Glomerular visceral epithelial cell (primary cell): ENCODE data around the gene CILP.
"Not testable (repeated sequence)": the region's sequence is repeated elsewhere in the genome, so short reads cannot be mapped to it uniquely, and the experiment has no call there.

ENCODE experiments used
- DNase-seq: peaks from one replicate; pipeline ENCODE4 v3.0.0-alpha.2; 2016; ENCODE audit errors: extremely low spot score

Gene CILP

DNA sequence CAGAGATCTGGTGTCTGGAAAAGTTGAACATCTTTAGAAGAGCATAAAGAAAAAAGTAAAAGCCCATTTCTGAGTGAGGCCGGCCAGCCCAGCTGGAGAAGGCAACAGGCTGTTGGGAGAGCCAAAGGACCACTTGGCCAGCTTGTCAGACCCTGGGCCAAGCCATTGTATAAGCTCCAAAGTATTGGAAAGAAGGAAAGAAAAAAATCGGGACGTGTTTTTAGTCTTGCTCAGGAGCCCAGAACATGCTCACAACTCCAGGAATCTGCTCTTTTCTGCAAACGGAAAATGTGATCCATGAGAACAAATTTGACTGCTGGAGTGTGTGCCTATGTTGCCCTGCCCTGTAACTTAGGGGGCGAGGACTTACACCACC lies 15.7 kb downstream of the CILP start:
- no peak for DNase-seq

DNA sequence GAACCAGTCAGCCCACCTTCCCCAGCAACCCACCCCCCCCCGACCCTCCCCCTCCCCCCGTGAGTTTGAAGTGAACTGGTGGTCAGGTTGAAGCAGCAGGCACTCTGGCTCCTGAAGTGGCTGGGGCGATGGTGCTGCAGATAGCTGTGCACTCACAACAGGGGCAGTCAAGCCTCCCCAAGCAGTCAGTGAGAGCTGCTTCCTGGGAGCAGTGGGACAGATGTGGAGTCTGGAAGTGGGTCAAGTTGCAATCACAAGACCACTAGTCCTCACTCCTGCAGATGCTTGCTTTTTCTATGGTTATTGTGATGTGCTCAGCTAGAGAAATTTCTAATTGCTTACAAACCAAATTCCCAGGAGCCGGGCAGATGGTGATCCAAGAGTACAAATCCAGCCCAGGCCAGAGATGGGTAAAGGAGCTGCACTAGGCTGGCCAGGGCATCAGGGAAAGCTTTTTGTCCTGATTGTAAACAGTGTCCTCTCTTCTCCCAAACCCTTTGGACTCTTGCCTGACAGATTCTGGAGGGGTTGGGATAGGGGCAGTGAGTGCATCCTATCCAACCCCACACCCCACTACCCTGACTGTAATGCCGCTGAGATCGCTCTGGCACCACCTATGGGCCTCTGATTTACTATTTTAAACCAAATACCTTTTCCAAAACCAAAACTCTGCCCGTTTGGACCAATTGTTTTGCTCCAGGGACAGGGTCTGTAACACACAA lies 16.3 kb downstream of the CILP start:
- DNase-seq, result no peak

DNA sequence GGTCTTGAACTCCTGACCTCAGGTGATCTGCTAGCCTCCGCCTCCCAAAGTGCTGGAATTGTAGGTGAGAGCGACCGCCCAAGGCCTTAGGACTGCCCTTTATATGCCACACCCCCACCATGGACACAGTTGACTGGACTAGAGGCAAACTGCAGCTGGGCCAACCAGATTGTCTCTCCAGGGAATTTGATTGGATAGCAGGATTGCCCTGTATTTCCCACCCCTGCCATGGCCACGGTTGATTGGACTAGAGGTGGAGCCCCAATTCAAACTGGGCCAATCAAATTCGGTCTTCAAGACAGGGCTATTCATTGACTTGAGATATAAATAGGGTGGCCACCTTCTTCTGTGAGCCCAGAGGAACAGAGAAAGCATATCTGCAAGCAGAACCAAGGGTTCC lies 19.3 kb downstream of the CILP start:
- DNase-seq, result no peak

DNA sequence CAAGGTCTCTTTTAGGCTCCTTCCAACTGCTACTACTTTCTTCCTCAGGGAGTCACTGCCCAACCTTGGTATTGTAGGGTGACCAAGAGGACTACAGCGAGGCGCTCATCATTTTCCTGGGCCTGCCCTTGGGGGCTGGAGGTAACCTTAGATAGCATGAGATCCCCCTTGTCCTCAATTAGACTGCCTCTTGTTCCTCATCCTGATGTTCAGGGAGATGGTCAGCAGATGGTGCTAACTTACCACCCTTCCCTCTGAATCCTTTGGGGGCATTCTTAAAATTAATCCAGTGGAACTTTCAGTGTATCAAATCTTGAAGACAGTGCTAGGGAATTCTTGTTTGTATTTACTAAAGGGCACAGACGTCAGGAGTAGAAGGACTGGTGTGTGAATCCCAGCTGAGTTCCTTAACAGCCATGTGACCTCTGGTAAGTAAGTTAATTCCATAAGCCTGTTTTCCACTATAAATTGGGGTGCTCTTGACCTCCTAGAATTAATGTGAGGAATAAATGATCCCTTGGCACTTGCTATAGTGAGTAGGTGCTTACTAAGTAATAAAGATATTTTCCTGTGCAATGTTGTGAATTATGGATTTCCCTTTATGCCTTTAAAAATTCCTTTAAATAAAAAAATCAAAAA lies 22.1 kb downstream of the CILP start:
- peak; percentile 60 for DNase-seq

DNA sequence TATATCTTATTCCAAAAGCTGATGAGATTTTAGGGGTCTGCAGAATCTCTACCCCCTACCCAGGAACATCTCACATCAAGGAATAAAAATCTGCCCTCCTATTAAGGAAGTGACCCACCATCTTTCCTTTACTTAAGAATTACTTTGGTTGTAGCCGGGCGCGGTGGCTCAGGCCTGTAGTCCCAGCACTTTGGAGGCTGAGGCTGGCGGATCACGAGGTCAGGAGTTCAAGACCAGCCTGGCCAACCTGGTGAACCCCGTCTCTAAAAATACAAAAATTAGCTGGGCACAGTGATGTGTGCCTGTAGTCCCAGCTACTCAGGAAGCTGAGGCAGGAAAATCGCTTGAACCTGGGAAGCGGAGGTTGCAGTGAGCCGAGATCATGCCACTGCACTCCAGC lies 22.8 kb downstream of the CILP start:
- DNase-seq, result not testable (repeated sequence)

DNA sequence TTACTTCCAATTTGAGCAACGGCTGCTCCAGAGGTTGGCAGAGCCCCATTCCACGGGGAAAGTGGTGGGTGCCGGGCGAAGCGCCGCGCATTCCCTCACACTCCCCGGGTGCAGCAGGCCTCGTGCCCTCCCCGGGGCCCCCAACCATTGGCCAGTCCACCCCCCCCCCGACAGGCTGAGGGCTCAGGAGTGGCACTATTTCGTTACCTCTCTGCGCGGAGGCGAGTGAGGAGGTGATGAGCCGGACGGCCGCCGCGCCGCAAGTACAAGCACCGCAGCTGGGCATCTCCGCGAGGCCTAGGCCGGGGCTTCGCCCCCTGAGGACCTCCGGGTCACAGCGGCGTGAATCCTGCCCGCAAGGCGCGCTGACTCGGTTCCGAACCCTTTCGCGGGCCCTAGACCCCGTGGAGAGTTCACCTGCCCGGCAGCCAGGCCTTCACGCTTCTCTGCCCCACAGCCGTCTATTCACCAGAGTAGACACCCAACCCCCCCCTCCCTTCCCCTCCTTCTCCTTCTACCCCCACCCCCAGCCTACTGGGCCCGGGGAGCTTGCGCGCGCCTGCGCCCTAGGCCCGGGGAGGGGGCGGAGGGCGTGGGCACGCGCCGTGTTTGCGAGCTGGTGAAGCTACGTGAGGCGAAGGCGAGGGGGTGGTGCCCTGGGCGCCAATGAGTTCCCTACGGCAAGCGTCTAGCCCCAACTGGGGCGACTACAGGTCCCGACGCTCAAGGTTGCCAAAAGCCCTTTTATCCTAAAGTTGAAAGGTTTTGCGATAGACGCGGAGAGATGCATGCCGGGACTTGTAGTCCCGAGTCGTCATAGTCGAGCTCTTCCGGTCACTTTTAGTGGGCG lies 26.2 kb downstream of the CILP start, which contains the start of gene CLPX:
TSS of gene CLPX (minus strand) at position 475 of the 850 bp plus-strand sequence. CDS start at position 286, 189 bp downstream.
- peak; percentile 92 for DNase-seq

DNA sequence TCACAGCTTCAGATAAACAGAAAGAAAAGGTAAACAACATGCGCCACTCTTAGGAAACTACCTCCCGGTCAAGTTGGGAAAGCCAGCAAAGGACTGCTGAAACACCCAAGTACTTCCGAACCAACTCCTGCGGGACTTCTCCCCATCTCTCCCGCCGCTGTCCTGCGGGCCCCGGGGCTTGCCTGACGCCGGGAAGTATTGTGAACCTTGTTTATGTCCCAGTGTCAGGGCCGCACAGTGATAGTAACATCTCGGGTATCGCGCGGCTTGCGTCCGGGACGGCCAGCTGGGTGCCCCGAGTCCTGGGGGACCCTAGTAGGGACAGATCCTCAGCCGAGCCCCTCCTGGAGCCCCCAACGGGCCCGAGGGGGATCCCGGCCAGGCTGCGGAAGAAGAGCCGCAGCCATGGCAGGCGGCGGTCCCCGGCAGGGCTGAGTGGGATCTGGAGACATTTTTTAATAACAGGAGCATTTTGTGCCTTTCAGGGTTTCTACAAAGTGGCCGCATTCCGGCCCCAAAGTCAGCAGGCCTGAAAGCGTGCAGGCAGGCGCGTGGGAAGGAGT lies 26.9 kb downstream of the CILP start:
- peak; percentile 35 for DNase-seq

DNA sequence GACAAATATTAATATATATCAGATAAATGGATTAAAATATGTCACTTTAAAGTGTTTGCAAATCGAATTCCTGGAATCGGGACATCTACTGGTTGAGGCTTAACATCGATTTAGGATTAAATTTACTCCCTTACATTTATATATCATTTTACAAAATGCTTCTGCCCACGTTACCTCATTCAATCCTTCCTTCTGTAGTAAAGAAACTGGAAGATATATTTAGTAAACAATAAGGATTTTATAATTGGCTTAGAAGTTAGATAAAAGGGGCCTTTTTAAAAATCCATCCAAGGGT lies 27.5 kb downstream of the CILP start:
- no peak for DNase-seq

DNA sequence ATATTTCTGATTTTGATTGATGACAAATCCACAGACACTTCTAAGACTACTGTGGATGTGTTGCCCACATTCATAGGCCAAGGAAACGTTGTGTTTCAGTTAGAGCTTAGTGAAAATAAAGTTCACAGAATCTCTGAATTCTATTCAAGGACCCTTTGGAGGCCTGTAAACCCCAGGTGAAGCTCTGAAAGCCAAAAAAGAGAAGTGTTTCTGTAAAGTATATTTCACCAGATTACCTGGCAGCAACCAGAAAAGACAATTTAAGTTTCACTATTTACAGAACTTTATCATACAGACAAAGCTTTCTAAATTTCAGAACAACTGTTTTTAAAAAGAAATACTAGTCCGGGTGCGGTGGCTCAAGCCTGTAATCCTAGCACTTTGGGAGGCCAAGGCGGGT lies 28.7 kb downstream of the CILP start:
- no peak for DNase-seq

DNA sequence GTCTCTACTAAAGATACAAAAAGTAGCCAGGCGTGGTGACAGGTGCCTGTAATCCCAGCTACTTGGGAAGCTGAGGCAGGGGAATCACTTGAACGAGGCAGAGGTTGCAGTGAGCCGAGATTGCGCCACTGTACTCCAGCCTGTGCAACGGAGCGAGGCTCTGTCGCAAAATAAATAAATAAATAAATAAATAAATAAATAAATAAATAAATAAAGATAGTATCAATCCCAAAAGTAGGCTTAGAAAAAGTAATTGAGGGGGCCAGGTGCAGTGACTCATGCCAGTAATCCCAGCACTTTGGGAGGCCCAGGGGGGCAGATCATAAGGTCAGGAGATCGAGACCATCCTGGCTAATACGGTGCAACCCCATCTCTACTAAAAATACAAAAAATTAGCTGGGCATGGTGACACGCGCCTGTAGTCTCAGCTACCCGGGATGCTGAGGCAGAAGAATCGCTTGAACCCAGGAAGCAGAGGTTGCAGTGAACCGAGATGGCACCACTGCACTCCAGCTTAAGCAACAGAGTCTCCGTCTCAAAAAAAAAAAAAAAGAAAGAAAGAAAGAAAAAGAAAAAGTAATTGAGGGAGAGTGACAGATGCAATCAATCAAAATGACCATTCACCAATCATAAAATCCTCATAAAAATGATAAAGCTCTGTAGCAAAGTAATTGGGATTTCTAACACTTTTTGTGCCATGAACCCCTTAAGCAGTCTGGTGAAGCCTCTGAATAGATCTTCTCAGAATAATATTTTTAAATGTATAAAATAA lies 29.5 kb downstream of the CILP start:
- not testable (repeated sequence) for DNase-seq

DNA sequence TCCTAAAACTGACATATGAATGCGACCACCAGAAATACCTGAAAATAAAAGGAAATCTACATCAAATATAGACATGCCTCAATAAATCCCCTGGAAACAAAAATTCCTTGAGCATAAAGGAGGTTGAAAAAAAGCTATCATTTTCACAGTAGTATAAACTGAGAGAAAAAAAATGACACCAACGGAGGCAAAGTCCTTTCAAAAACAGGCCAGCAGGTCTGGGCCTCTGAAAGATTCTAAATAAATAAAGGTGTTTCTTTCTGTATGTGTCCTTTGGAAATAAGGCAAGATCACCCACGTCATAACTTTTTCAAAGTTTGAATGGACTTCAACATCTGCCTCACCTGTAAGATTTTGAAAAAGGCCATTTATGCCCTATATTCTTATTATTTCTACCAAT lies 31.1 kb downstream of the CILP start:
- no peak for DNase-seq

DNA sequence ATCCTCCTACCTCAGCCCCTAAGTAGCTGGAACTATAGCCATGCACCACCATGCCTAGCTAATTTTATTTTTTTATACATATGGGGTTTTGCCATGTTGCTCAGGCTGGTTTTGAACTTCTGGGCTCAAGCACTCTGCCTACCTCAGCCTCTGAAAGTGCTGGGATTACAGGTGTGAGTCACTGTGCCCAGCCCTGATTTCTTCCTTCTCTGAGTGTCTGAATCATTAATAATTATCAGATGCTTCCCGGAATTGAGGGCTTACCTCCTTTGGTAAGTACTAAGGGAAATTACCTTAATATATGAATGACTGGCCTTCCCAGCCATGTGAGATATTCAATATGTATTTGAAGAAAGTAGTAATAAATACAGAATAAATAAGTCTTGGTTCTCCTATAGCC lies 33.4 kb downstream of the CILP start:
- DNase-seq, result peak; percentile 53

DNA sequence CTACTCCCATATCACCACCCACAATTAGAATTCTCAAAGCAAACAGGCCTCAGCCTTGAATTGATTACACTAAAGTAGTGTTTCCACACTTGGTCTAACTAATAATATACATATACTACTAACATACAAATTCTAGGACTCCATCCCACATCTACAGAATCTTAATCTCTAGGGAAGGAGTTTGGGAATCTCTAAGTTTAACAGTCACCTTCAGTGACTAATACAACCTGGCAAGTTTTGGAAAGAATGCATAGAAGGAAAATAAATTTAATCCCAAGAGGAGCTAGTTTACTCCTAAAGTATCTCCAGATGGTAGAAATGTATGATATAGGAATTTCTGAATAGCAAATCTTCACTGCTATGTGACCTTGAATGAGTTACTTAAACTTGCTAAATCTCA lies 35.2 kb downstream of the CILP start:
- DNase-seq, result no peak

DNA sequence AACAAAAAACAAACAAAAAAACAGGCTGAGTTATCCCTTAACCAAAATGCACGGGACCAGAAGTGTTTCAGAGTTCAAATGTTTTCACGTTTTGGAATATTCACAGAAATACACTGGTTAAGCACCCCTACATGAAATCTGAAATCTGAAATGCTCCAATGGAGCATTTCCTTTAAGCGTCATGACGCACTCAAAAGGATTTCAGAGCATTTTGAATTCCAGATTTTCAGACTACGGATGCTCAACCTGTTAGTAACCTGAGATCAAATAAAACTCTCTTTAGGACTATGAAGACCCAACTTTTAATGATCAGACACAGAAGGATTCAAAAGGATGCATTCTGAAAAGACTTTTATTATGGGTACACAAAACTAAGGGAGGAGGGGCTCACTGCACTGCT lies 35.8 kb downstream of the CILP start:
- peak; percentile 74 for DNase-seq

DNA sequence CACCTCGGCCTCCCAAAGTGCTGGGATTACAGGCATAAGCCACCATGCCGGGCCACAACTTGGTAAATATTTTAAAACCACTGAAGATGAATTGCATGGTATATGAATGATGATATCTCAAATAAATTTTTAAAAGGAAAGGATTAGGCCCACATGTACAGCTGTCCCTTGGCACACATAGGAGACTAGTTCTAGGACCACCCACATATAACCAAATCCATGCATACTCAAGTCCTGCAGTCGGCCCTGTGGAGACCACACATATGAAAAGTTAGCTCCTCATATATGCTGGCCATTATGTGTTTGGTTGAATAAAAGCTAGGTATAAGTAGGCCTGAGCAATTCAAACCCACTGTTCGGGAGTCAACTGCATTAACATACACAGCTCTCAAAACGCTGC lies 36.8 kb downstream of the CILP start:
- no peak for DNase-seq

DNA sequence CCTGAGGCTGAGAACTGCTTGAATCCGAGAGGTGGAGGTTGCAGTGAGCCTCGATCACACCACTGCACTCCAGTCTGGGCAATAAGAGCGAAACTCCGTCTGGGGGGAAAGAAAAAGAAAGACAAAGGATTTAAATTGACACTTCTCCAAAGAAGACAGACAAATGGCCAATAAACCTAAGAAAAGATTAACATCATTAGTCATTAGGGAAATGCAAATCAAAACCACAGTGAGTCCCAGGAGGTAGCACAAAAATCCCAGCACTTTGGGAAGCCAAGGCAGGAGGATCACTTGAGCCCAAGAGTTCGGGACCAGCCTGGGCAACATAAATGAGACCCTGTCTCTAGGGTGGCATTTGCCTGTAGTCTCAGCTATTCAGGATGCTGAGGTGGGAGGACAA lies 38.7 kb downstream of the CILP start:
- DNase-seq, result no peak

DNA sequence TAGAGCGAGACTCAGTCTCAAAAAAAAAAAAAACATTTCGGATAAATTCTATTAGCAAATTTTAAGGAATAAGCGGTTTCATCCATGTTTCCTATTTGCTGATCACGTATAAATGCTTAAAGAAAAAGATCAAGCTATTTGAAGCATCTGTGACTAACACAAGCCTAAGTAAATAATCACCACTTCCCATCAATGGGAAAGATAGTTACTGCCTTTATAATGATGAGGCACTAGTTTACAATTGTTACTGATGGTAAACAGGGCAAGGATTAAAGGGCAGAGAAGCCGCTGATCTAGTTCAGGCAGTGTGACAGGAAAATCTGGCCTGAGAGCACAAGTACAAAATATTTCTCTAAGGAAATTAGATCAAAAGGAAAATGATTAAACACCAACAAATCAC lies 39.8 kb downstream of the CILP start:
- no peak for DNase-seq

DNA sequence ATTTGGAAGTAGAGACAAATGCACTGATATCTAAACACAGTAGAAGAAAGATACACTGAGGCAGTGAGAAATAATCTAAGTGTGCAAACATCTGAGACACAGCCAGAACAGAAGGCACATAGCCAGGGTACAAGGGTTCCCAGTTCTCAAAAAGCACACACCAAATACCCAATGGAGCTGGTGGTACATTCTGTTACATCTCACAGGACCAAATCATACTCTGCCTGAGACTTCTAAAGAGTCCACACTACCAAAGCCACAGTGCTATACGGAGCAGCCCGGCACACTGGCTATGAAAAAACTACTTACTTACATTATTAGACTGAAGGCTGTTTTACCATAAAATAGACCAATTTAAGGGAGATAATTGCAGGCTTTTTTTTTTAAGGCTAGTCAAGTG lies 45.4 kb downstream of the CILP start:
- no peak for DNase-seq

DNA sequence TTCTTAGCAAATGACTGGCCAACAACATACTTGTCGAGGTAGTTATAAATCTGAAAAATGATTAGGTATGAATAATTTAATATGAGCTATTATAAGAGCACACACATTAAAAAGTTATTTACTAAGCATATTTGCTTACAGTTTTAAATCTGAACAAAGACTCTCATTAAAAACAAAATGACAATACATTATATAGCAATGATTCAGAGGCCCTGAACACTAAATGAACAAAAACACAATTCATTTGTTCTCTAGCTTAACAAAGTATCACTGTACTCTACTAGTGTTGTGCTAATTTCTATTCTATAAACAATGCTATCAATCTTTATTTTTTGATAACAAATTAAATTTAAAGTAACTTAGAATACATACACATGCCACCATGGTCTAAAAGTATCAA lies 47.1 kb downstream of the CILP start:
- no peak for DNase-seq

DNA sequence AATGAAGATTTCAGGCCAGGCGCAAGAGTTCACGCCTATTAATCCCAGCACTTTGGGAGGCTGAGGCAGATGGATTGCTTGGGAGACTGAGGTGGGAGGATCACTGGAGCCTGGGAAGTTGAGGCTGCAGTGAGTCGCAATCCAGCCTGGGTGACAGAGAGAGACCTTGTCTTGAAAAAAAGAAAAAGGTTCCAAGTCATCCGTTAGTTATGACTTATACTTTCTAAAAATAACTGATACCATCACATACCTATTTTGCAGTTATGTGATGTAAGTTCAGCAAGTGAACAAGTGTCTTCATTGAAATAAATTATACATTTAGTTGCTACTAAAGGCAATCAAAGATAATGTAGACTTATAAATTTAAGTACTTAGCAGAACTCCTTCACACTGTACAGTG lies 48.2 kb downstream of the CILP start:
- no peak for DNase-seq

DNA sequence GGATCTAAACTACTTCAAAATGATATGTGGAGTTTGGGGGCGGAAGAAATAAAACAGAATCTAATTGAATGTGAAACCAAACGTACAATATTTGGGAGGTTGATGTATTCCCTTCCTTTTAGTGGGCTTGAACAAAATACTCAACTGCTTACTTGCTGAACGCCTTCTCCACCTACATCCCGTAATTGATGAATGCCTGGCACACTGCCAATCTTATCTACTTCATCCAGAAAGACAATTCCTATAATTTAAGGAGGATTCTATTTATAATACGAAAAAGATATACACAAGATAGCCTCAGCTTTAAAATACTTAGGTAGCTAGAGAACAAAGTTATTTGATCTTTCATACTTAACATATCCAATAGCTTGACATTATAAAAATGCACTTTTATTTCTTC lies 54.6 kb downstream of the CILP start:
- DNase-seq, result no peak

DNA sequence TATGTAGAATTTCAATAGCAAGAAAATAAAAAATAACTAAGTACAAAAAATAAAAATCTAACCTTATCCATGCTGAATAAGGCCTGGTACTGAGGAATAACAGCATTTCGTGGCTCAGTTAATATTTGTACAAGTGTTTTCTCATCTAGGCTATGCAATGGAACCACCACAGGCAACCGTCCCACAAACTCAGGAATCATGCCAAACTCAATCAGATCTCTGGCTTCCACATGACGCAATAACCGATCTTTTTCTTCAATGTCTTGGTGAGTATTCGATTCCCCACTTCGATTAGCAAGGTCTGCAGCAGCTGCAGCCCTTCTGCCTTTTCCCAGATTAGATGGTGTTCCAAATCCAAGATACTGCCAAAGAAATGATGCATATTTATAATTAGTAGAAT lies 56.6 kb downstream of the CILP start:
- DNase-seq, result no peak
